GM21737 (cell line): ENCODE results near the gene PTPRZ1.

ENCODE experiments used
- ATAC-seq: cut with Tn5 transposase; IDR thresholded peaks from one replicate; pipeline ENCODE4 v1.9.1; 2021; ENCODE audit warnings: mild to moderate bottlenecking, moderate library complexity; ENCODE audit not compliant: unreplicated experiment

PTPRZ1 gene

DNA sequence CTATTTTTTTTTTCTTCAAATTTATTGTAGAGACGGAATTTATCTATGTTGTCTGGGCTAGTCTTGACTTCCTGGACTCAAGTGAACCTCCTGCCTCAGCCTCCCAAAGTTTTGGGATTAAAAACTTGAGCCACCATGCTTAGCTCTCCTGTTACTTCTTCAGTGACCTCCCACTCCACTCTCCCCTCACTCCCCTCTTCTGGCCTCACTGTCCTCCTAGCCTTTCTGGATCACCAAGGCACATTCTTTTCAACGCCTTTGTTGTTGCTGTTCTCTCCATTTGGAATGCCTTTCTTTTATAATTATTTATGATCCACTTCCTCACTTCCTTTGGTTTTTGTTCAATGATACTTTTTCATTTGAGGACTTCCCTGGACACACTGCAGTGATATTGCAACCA, 17.9 kb downstream of the PTPRZ1 start:
- ATAC-seq, result no peak

DNA sequence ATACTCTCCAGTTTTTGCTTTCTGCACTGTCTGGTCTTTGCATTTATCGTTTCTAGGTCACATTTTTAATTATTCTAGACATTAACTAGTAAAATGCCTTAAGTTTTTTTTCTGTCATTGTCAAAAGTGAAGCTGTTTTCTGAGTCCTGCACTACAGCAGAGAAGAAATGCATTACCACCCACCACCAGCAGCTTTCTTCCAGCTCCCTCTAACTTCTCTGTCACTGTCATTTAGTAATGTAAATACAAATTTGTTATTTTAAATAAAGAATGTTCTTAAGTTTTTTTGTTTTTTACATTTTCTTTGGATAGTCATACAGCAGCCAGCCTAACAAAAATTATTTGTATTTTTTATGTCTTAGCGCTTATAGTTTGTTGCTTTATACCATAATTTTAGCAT, 18.8 kb downstream of the PTPRZ1 start:
- no peak for ATAC-seq

DNA sequence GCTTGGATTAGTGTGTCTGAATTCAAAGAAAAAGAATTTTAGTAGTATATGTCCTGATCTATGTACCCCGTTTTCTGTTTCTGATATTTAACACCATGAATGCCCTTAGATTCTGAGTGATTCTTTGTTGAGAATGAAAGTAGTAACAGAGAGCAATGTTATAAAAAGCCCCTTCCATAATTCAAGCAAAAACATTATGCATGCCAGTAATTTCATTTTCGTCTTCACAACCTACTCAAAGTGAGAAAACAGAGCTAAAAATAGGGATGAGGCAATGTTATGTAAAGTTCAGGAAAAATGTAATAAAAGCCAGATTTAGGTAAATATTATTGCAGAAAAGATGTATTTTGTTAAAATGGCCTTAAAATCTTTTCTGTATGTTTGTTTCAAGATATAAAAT, 28.1 kb downstream of the PTPRZ1 start:
- ATAC-seq, result peak; percentile 68

DNA sequence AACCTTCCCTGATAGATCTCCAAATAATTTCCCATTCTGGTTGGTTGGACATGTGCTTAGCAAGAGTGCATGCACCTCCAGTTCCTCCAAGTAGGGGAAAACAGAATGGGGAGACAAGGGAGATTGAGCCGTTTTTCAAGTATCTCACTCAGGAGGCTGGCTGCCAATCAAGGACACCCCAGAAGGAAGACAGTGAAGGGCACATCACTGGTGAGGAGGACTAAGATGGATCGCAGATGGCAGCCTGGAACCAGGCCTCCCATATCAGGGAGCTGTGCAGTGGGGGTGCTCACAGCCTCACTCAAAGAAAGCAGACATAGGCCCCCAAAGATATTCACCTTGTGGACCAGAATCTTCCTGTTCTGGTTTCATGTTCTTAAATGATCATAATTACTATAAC, 31.2 kb downstream of the PTPRZ1 start:
- no peak for ATAC-seq

DNA sequence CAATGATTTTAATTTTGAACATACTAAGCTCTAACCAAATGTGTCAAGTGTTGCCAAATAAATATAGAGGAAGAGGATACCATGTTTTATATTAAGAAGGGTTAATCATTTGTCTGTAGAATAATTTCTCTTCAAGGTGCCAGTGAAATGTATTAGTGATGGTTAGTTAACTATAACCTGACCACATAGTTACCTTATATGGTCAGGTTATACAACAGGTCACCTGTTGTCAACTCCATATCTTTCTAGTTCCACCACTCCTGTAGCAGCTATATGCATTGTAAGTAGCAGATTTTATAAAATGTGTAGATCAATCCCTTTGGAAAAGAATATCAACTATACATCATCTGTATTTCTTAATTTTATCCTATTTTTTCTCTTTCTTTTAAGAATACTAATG, 35.1 kb downstream of the PTPRZ1 start:
- no peak for ATAC-seq

DNA sequence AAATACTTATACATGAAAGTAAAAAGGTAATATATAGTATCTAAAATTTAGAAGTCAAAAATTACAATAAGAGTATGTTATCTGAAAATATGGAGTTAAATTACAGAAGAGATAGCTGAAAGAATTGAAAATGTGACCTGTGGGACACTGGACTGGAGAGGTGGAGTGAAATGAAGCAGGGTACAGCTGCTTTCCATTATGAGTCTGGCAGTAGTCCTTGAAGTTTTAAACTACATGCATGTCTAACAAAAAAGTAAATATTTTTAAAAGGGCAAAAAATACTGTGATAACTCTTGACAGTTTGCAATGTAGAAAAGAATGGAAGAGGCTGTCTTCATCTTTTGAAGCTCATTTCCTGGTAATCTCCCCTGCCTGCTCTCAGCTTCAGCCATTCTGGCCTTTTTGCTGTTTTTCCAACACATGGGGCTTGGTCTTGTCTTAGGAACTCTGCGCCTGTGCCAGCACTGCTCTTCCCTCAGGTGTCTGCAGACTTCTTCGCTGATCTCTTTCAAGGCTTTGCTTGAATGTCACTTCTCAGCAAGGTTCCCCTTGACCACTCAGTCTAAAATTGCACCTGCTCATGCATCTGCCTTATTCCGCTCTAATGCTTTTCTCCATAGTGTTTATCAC, 36.9 kb downstream of the PTPRZ1 start:
- no peak for ATAC-seq

DNA sequence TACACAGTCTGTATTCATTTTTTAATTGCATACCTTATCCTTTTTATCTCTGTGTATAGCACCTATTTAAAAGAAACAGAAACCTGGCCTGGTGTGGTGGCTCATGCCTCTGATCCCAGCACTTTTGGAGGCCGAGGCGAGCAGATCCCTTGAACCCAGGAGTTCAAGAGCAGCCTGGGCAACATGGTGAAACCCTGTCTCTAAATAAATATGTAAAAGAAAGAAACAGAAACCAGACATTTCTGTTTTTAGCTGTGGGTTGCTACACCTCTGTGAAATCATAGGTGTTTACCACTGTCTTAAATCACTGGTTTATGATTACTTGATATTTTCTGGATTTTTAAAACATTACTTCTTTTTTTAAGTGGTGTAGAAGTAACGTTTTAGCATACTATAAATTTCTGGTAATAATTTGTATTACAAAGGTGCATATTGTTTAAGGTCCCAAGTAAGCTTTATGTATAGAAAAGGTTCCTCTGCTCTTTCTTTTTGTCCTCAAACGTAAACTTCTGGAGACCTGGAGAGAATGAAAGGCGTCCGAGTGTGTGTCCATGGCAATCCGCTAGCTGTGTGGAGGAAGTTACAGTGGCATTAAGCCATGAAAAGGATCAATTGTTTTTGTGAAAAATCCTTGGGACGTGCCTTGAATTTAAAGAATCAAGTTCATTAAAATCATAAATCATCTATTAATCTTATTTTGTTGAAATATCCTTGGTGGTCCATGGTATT, 41.1 kb downstream of the PTPRZ1 start:
- ATAC-seq, result no peak

DNA sequence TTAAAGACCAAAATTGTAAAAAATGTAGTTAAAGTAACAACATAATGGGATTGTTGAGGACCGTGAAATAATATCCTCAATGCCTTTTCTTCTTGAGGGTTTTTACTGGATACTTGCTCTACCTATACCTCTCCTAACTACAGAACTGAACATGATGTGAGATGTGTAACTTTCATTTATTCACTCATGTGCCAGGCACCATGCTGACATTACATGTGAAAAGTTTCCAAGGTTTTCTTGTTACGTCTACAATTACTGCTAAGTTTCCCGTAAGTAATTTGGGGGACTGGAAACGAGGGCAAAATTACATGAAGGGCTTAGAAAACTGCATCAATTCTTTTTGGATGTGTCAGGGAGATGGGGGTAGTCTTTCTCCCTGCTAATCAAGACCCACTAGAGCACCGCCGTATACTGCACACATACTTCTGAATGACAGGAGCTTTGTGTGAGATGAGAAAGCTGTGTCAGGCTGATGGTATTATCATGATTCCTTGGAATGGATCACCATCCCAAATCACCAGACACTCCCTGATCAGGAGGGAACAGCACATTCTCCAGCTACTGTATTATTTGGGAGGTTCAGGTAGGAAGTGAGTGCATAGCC, 41.8 kb downstream of the PTPRZ1 start:
- no peak for ATAC-seq

DNA sequence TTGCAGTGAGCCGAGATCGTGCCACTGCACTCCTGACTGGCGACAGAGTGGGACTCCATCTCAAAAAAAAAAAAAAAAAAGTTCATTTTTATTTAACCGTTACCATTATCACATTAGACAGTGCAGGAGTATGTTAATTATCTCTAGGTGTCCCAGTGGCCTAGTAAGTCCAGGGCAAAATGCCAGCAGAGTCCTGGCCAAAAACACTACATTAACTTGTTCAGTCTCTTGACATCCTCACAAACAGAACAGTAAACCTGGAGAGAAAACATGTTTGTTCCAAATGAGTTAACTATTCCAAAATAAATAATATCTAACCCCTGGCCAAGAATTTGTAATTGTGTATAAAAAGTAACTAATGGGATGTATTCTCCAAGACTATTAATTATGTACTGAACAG, 43.2 kb downstream of the PTPRZ1 start:
- no peak for ATAC-seq

DNA sequence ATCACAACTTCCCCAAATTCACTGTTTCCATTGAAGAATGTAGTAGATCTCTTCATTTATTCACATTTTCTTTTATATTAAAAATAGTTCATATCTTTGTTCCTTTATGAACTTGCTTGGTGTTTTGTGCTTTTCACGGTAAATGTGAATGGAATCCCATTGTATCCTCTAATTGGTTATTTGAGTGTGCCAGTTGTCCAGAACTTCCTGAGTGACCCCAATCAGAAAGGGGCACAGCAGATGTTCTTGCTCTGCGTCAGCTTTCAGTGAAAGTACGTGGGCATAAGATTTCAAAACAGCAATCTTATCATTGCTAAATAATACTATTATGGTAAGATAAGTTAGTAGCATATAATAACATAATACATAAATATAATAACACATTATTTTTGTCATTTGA, 47.0 kb downstream of the PTPRZ1 start:
- no peak for ATAC-seq

DNA sequence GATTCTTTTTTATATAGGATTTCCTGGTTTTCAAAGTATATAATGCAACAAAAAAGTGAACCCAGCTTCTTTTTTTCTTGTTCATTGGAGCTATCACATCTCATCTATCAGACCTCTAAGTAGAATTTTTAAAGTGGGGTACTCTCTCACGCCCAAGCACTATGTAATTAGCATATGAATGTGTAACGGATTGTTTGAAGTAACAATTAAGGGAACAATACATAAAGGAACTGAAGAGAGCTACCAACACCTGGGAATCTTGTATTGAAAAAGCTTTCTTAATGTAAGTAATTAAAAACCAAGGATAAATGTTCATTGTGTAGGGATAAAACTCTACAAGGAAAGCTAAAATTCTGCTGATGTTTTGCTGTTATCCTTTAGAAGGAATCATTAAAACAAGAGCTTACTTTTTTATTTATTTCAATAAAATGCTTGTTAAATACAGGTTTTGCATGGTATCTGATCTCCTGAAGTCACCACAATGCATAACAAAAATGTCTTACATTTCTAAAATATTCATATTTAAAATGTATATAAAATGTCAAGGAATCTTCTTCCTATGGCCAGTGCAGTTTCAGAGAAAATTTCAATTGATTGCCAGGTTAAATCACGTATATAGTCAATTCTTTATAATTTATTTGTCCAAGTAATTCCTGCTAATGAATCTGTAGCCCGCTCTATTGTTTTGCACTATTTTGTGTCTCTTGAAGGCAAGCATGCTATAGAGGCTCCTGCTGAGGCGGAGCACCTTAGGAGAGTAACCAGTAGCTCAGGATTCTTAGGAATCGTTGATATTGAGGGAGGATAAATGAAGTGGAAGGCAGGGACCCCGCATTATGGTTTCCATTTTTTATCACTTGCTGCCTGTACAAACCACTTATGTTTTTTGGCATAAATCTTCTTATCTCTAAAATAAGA, 51.6 kb downstream of the PTPRZ1 start:
- no peak for ATAC-seq

DNA sequence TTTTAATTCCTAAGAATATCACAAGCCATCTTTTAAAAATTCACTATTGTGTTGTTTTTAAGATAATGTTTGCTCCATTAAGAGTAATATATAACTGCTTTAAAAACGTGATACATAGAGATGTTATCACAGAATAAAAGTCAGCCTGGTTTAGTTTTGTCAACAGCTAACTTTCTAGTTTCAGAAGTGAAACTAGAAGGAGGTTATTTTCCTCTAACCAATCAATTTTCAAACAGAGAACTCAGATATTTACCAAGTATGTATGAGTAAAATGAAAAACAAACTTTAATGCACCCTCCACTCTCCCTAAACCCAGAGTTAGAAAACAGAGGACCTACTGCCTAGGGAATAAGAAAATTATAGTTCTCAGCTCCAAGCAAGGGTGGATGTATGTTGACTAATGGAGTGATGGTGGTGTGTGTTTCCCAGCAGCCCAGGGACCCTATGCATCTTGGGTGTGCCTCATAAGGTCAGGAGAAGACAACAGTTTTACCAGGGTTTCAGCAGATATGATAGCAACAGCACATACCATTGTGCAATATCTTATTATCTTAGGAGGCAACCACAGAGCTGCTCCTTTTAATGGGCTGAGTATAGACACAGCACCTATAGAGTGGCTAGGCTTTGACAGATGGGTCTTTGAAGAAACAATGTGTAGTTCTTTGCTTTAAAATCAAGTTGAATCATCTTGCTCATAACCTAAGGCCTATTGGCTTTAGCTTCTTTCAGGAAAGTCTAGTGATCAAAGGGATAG, 58.4 kb downstream of the PTPRZ1 start:
- ATAC-seq, result no peak

DNA sequence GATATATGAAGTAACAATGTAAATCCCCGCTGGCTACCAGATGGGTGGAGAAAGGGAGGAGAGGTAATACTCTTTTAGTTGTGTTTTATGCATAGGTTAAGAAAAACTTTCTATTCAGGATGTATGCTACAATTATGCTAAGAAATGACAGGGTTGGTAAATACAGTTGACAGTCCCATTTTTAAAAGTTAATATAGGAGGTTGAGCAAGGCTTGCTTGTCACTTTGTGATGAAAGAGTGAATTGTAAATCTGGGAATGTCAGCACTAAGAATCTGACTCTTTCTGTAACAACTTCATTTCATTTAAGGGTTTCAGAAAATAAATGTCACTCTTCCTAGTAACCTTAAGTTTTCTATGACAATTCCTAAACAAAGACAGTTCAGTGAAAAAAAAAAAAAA, 59.8 kb downstream of the PTPRZ1 start:
- ATAC-seq, result no peak

DNA sequence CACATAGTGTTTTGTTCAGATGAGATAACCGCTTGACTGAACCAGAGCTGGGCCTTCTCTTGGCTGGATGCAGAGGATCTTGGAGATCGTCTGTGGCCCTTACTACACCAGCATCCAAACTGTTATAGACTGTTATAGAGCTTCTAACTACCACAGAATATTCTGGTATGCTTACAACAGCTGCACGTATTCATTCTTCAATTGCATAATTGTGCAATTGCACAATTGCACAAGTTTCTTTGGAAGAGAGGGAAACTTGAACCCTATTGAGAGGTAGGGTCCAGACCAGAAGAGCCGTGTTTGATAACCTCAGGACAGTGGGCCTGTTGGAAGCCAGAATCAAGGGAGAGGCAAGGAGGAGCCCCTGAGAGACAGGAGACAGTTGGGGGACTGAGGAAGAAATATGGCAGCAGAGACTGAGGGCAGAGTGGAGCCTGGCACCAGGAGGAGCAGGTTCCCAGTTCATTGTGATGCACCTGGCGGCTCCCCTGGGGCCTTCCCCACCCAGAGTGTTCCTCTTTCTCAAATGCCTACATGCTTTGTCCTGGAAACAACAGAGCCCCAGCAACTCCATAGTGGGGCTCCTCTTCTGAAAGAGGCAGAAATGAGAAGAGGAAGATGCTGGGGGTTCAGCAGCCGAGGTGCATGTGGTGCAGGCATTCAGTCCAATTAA, 64.1 kb downstream of the PTPRZ1 start:
- no peak for ATAC-seq

DNA sequence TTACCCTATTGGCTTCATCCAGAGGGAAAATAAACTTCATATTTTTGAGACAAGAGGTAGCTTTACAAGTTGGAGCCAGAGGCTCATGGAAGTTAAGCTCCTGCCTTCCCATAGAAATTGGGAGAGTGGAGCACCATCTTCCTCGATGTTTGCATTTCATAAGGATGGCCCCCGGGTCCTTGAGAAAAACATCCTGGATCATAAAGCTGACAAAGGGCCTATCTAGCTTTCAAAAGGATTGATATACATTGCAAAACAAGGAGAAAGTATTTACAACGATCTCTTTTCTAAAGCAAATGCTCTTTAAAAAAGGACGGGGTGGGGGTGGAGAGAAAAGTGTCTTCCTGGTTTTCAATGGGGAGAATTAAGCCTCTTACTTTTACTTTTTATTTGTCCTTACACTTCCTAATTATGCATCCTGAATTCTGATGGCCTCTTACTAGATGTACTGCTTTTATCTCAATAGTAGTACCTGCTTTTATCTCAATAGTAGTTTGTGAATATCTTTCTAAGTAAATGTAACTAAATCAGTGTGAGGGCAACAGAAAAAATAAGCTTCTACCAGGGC, 65.6 kb downstream of the PTPRZ1 start:
- ATAC-seq, result no peak

DNA sequence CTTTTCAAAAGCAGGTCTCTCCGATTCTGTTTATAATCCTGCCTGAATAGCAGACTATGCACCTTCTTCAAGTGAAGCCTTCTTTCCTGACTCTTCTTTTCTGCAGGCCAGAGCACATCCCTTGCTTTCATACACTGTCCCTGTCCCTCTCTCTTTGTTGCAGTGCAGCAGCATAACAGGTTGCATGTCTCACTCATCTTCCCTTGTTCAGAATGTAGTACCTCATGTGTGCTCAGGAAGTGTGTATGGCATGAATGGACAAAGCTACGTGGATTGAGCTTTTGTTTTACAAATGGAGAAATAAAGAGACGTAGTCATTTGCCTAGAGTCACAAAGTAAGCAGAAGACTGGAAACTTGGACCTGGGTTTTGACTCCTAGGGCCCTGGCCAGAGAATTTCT, 68.0 kb downstream of the PTPRZ1 start:
- ATAC-seq, result no peak

DNA sequence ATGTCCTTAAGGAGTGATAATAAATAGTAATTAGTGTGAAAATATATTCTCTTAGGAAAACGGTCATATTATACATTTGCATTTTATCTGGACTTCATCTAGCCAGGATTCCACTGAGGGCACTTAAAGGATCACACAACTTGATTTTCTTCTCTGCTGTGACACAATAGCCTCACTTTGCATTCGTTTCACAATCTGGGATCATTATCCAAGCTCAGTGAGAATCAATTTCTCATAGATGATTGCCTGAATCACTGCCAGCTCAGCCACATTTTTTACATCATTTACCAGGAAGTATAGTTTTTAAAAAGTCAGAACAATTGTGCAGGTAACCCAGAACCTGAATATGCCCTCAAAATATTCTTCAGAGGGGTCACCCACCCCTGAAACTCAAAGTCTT, 68.9 kb downstream of the PTPRZ1 start:
- ATAC-seq, result no peak

DNA sequence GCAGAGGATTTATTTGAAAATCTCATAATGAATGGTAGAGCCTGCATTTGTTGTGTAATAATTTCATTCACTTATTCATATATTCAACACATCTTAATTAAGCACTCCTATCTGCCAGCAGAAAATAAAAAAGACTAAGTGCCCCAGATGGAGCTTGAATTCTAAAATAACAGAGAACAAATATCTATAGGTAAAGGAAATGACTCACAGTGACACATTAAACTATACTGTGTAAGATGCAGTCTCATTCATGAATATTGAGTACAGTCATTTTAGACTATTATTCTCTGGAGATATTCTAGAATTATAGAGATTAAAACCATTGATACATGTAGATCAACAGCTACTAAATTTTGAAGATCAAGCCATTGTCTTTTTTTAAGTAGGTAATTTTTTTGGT, 72.1 kb downstream of the PTPRZ1 start:
- no peak for ATAC-seq

DNA sequence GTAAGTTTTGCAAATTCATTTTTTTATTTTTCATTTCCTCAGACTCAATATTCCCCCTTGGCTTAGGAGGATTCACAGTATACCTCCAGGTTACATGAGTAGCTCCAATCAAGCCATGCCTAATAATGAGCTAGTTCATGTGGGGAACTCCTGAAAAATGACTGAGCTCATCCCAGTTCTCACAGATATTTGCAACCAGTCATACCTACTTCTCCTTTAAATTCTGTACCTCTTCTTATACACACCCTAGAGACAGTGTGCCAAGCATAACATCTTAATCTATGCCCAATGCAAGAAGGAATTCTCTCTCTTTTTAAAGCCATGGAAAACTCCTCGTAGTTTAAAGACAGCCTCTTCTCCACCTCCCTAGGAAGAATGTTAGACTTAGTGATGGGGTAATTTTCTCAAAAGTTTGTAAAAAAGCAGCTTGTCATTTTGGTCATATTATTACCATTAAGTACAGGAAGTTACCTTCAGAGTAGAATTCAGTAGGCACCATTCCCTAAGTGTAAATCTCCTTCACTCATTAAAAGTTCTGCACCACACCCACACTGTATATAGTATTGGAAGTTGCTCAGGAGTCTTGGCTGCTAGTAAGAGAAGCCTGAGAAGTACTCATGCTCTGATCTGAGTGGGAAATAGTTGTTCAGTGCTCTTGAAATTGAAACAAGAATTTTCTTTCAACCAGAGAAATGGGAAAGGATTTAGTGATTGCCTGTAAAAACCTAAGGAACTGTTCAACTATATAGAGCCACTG, 72.7 kb downstream of the PTPRZ1 start:
- no peak for ATAC-seq
